ENCODE data around the gene ZNF600.
"Not testable (repeated sequence)": the region's sequence is repeated elsewhere in the genome, so short reads cannot be mapped to it uniquely, and the experiment has no call there.

The ZNF600 gene

DNA sequence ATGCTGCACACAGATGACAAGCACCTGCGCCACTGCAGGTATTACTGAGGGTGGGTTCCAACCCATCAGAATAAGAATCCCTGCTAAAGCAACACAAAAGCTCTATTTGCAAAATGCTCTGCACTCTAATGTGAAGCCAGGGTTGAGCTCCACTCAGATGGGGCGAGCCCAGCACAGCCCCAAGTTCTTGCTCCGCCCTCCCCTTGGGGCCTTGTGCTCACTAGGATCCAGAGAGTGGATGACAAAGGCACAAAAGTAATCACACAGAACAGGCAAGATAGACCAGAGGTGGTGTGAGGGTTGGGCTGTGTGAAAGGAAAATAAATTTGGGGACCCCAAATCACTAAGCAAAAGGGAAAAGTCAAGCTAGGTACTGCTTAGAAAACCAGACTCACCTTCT, 43.5 kb downstream of the ZNF600 start:
- TF ChIP-seq, protein P1, sequence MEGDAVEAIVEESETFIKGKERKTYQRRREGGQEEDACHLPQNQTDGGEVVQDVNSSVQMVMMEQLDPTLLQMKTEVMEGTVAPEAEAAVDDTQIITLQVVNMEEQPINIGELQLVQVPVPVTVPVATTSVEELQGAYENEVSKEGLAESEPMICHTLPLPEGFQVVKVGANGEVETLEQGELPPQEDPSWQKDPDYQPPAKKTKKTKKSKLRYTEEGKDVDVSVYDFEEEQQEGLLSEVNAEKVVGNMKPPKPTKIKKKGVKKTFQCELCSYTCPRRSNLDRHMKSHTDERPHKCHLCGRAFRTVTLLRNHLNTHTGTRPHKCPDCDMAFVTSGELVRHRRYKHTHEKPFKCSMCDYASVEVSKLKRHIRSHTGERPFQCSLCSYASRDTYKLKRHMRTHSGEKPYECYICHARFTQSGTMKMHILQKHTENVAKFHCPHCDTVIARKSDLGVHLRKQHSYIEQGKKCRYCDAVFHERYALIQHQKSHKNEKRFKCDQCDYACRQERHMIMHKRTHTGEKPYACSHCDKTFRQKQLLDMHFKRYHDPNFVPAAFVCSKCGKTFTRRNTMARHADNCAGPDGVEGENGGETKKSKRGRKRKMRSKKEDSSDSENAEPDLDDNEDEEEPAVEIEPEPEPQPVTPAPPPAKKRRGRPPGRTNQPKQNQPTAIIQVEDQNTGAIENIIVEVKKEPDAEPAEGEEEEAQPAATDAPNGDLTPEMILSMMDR (conservative IDR thresholded peaks at IDR 0.05; ENCODE audit: low read depth, low read length): no peak
- no peak for DNase-seq (ENCODE audit: low read depth)

DNA sequence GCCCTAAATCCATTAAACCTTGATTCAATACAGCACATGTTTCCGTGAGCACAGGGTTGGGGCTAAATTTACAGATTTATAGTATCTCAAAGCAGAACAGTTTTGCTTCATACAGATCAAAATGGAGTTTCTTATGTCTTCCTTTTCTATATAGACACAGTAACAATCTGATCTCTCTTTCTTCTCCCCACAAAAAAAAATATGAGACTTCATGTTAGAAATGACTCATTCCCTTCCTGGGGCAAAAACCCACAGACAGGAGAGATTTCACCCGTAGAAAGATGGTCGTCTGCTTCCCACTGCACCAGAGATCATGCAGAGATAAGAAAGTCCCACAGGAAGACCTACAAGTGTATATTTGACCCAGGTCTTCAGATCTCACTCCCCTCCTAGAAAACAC, 44.1 kb downstream of the ZNF600 start:
- TF ChIP-seq, protein P1 (conservative IDR thresholded peaks at IDR 0.05; ENCODE audit: low read depth, low read length): no peak
- no peak for DNase-seq (ENCODE audit: low read depth)
- no peak overlapping the region for H3K4me3 ChIP-seq (ENCODE audit: low read depth, low read length)

More for the DNA sequence above, 43.5 kb downstream of the ZNF600 start:
- no peak overlapping the region for H3K4me3 ChIP-seq (ENCODE audit: low read depth, low read length)

DNA sequence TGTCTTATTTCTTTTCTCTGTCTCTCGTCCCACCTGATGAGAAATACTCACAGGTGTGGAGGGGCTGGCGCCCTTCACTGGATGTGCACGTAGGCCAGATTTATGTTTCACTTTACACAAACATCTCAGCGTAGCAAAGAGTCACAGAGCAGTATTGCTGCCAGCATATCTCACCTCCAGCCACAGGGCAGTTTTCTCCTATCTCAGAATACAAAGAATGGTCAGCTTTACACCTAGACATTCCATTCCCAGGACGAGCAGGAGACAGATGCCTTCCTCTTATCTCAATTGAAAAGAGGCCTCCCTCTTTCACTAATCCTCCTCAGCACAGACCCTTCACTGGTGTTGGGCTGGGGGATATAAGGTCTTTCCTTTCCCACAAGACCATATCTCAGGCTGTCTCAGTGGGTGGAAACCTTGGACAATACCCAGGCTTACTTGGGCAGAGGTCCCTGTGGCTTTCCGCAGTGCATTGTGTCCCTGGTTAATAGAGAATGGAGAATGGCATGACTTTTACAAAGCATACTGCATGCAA, 44.6 kb downstream of the ZNF600 start:
- H3K4me3 ChIP-seq (ENCODE audit: low read depth, low read length): no peak overlapping the region
- no peak for DNase-seq (ENCODE audit: low read depth)
- TF ChIP-seq, protein P1 (conservative IDR thresholded peaks at IDR 0.05; ENCODE audit: low read depth, low read length): no peak

DNA sequence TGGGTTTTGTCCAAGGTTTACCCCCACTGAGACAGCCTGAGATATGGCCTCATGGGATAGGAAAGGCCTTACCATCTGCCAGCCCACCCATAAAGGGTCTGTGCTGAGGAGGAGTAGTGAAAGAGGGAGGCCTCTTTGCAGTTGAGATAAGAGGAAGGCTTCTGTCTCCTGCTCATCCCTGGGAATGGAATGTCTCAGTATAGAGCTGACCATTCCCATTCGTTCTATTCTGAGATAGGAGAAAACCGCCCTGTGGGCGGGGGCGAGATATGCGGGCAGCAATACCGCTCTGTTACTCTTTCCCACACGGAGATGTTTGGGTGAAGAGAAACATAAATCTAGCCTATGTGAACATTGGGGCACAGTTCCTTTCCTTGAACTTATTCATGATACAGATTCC, 45.2 kb downstream of the ZNF600 start:
- DNase-seq (ENCODE audit: low read depth); H3K4me3 ChIP-seq (ENCODE audit: low read depth, low read length): not testable (repeated sequence)

DNA sequence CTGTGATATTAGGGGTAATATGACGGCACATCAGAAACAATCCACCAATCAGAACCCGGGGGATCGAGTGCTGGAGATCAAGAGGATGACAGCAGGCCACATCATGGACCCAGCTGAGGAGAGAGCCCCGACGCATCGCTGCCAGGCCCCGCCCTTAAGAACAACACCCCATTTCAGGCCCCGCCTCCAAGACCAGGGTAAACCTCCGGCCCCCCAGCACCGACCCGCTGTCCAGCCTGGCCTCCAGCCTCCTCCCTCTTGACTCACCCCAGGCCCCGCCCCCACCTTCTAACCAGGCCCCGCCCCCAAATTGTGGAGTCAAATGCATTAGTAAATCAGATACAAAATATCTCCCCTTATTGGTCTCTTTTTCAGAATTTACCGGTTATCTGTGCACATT, 47.0 kb downstream of the ZNF600 start:
- DNase-seq (ENCODE audit: low read depth): no peak
- no peak overlapping the region for H3K4me3 ChIP-seq (ENCODE audit: low read depth, low read length)
- TF ChIP-seq, protein P1 (conservative IDR thresholded peaks at IDR 0.05; ENCODE audit: low read depth, low read length): no peak

DNA sequence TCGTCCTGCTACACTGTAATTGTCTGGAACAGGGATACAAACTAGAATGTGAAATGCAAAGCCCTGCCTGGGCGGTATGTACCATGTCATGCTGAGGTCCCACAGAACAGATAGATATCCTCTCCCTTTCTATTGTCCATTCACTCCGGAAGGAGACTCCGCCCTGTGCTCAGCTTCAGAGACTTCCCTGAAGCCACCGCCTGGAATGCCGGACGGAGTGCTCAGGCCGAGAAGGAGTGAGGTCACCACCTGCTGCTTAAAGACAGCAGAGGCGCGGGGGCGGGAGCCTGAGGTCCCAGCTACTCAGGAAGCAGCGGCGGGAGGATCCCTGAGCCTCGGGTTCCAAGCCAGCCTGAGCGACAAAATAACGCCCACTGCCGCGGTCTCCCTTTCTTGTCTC, 50.9 kb downstream of the ZNF600 start:
- TF ChIP-seq, protein P1 (conservative IDR thresholded peaks at IDR 0.05; ENCODE audit: low read depth, low read length): no peak
- H3K4me3 ChIP-seq (ENCODE audit: low read depth, low read length): peak overlapping the region; percentile 30
- peak; percentile 75 for DNase-seq (ENCODE audit: low read depth)

- TF ChIP-seq, protein P1 (conservative IDR thresholded peaks at IDR 0.05; ENCODE audit: low read depth, low read length): peak; percentile 63
- peak within 1 kb of the TSS; percentile 85 for H3K4me3 ChIP-seq (ENCODE audit: low read depth, low read length)
- DNase-seq (ENCODE audit: low read depth): peak; percentile 97
Observed at GRCh38 chr19:52734893-52735661, 51.5 kb downstream of the ZNF600 start, which contains the start of gene ZNF611. TSS of gene ZNF611 (minus strand) at chr19:52735044. CDS start at chr19:52715894, 19,150 bp downstream.
